HG02884 (cell line): Measurements from ENCODE around the gene RNU11.
"Not testable (repeated sequence)": the region's sequence is repeated elsewhere in the genome, so short reads cannot be mapped to it uniquely, and the experiment has no call there.

Source experiments
- ATAC-seq: cut with Tn5 transposase; IDR thresholded peaks from one replicate; pipeline ENCODE4 v1.9.1; 2021; ENCODE audit warnings: mild to moderate bottlenecking, moderate library complexity; ENCODE audit not compliant: unreplicated experiment

The RNU11 gene

DNA sequence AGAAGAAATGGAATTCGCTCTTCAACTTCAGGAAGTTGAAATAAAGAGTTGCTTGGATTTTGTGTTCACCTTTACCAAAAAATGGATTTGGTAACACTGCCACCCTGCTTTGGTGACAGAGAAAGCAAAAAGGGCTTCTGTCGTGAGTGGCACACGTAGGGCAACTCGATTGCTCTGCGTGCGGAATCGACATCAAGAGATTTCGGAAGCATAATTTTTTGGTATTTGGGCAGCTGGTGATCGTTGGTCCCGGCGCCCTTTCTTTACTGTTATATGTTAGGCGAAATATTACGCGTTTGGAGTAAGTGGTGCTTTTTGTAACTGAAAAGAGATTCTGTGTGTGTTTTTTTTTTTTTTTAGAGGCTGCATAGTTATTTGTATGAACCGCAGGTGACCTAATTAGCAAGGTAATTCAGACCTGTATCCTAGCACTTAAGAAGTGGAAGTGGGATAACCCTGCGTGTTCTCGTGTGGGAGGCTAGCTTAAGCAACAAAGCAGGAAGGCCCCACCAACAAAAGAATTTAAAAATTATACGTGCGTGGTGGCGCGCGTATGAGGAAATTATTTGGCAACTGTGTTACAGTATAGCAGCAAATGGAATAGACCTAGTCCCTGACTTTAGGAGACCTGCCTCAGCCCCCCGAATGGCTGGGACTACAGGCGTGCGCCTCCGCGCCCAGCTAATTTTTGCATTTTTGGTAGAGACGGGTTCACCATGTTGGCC is at the start of gene RNU11:
RNU11 (plus strand) TSS at position 127 of the 725 bp plus-strand sequence.
- ATAC-seq: peak; percentile 52

DNA sequence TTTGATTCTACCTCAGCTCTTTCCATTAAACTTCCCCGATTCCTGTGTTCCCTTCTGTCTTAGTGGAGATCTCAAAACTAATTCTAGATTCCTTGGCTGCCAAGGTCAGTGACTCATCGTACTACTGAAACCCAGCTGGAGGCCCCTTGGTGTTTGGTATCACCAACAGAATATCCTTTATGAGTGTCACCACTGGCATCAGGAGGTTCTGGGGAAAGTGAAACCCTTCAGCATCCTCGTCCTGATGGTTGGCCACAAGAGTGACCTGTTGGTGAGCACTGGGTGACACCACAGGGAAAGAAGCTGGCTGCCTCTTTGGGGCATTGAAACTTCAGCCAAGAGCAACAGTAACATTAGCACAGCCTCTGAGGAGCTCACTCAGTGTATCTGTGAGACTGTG is 46.7 kb upstream of the RNU11 start:
- no peak for ATAC-seq

DNA sequence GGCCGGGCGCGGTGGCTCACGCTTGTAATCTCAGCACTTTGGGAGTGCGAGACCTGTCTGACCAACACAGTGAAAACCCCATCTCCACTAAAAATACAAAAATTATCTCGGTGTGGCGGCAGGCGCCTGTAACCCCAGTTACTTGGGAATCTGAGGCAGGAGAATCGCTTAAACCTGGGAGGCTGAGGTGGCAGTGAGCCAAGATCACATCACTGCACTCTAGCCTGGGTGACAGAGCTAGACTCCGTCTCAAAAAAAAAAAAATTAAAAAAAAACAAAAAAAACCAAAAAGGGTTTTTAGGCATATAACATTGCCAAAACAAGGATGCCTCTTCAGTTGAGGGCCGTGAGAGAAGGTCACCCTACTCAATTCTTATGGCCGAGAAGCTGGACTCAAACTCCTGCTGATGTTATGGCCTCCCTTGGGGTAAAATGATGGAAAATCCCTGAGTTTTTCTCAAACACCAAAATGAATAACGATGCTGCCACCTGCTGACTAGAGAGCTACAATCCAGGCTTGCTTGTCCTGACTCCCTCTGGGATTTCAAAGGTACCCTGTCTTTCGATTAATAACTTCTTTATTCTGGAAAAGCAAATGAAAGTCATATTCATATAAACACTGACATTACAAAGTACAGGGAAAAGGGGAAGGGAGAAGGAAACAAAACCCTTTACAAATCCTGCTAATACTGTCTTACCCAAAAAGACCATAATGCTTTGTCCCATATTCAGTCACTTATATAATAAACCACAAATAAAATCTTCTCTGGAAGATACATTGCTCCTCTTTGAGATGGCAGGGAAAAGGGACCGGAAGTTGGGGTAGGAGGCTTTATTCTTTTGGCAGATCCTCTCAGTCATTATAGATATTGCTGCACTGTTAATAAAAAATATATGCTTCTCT is 45.6 kb upstream of the RNU11 start:
- no peak for ATAC-seq

- ATAC-seq: no peak
Measured at GRCh38 chr1:28604411-28604810, 44.0 kb upstream of the RNU11 start.

- ATAC-seq: no peak
Measured at GRCh38 chr1:28604962-28605361, 43.4 kb upstream of the RNU11 start.

DNA sequence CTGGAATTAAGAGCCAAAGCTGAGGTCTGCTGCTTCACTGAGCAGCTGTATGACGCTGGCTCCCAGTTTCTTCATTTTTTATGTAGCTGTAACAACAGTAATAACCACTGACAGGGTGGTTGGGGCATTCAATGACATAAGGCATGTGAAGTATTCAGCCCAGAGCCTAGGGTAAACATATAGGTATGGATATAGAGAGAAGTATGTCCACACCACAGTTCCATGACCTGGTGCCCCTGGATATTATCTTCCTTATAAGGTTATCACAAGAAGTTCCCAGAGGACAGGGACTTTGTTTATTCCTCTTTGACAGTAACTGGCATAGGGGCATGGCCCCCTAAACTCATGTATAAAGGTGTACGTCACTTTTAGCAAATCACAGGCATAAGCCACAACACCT is 41.6 kb upstream of the RNU11 start:
- no peak for ATAC-seq

- ATAC-seq: no peak
Measured at GRCh38 chr1:28613175-28613574, 35.2 kb upstream of the RNU11 start.

GRCh38 chr1:28631713-28632112 is 16.7 kb upstream of the RNU11 start:
- no peak for ATAC-seq

- no peak for ATAC-seq
Measured at GRCh38 chr1:28632560-28632959, 15.8 kb upstream of the RNU11 start.

- no peak for ATAC-seq
Measured at GRCh38 chr1:28640766-28641165, 7.6 kb upstream of the RNU11 start.

DNA sequence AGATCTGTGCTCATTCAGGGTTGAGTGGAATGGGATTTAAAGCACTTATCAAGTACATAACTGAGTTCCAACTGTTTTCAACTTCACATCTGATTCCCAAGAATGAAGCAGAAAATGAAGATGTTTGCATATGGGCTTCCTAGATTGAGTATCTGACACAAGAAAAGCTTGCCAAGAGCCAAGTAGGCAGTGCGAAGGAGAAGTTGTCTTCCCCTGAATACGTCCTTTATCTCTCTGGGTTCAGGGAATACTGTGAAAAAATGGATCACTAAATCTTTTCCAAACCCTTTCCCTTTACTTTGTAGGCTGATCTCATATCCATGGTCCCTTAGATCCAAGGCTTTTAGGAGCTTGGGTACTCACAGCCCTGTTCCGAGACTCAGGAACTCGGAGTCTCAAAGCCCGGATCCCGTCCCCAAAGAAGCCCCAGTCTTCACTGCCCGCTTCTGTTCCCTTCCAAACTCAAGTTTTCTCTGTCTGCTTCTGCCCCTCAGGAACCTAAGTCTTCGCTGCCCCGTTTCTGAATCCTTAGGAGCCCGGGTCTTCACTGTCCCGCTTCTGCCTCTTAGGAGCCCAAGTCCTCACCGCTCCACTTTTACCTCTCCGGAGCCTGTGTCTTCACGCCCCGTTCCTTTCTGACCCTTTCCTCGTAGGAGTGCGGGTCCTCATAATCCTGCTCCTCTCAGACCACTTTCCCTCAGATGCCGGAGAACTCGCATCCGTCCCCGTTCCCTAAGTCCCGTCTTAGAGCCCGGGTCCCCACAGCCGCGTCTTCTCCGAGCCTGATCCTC is 6.1 kb upstream of the RNU11 start:
- ATAC-seq: peak; percentile 14

- peak; percentile 70 for ATAC-seq
Measured at GRCh38 chr1:28642847-28643635, 5.4 kb upstream of the RNU11 start, which contains the start of gene TAF12. TAF12 (minus strand) TSS chr1:28643067; CDS start chr1:28622081, 20,986 bp downstream.

DNA sequence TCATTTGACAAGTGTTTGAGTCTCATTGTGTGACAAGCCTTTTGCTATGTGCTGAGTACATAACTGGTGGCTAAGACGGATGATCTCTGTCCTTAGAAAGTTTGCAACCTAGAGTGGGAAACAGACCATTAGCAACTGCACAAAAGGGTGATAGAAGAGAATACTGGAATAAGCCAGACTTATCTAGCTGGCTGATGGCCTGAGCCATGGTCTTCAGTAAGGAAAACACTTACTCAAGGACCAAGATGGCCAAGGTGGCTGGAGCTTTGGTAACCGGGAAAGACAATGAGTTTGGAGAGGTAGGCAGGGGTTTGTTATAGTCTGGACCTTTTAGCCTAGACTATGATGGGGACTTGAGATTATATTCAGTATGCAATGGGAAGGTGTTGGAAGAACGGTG is 3.9 kb upstream of the RNU11 start:
- ATAC-seq: no peak

DNA sequence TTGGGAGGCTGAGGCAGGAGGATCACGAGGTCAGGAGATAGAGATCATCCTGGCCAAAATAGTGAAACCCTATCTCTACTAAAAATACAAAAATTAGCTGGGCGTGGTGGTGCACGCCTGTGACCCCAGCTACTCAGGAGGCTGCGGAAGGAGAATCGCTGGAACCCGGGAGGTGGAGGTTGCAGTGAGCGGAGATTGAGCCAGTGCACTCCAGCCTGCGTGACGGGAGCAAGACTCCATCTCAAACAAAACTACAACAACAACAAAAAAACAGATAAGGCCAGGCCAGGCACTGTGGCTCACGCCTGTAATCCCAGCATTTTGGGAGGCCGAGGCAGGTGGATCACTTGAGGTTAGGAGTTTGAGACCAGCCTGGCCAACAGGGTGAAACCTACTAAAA is 3.0 kb upstream of the RNU11 start:
- not testable (repeated sequence) for ATAC-seq

GRCh38 chr1:28646040-28646439 is 2.4 kb upstream of the RNU11 start:
- no peak for ATAC-seq

- peak; percentile 44 for ATAC-seq
Measured at GRCh38 chr1:28648008-28648473, 359 bp upstream of the RNU11 start.

- not testable (repeated sequence) for ATAC-seq
Measured at GRCh38 chr1:28653063-28653462, 4.7 kb downstream of the RNU11 start.

DNA sequence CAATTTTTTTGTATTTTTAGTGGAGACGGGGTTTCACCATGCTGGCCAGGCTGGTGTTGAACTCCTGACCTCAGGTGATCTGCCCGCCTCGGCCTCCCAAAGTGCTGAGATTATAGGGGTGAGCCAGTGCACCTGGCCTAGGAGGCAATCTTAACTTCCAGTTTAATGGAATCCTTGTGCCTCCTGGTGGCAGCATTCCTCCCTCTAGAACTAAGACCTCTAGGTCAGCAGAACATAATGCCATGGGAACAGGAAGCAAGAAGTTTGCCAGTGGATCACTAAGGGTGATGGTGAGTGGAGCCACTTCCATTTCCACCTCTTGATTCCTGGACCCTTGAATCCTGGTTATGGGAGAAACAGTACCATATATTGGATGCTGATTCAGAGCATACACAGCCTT is 5.5 kb downstream of the RNU11 start:
- not testable (repeated sequence) for ATAC-seq

GRCh38 chr1:28655448-28656311 is 7.3 kb downstream of the RNU11 start:
- not testable (repeated sequence) for ATAC-seq
